Suppressor macrophage treated with lipopolysaccharide for 1 hour (primary cell): ENCODE data around the gene MARS1.
A peak's percentile ranks its signal among the peaks of the same experiment; 100 is the strongest.

Experiments
- DNase-seq, 3 donors: peaks; one replicate each; pipeline ENCODE4 v3.0.0-alpha.2; 2020 to 2022

MARS1 gene

DNA sequence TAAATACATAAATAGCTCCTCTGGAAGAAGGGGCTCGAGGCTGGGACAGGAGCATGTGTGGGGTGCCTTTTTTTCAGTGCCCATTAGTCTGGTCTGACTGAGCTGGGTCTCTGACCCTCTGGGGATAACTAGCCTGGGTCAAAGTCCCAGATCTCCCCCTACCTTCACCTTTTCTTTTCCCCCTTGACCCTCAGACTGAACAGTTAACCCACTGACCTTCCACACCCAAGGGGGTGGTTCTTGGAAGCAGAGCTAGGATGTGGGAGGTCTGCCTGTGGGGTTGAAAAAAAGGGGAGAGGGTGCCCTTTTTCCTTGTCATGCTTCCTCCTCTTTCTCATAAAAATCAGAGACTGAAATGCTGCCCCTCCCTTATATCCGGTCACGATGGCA lies 29.2 kb upstream of the MARS1 start:
- no peak for DNase-seq

DNA sequence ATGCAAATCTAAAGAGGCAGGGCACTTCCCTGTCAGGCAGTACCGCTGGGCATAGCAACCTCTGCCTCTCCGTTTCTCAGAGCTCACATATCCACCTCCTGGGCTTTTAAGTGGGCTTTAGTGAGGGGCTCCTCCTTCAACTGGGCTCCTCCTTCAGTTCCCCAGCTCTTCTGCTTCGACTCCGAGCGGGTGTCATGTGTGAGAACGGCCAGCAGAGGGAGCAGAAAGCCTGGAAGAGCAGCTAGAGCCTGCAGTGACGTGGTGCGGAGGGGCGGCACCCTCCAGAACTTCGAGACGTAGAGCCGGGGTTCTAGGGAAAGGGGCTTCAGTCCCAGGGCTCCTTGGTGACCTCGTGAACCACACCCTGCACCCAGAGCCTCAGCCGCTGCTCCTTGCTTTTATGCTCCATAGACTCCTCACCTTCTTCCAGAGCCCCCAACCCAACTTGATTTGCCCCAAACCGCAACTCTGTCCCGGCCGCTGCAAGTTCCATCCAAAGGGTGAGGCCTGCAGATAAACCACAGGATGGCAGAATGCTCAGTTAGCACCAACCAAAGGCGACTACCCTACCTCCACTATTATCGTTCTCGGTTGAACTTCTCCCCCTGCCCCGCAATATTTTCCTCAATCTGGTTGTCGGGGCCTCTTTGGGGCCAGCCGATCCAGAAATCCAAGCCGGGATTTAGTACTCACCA lies 28.7 kb upstream of the MARS1 start:
- DNase-seq: peak; percentile 96 to 97 (median 96)

DNA sequence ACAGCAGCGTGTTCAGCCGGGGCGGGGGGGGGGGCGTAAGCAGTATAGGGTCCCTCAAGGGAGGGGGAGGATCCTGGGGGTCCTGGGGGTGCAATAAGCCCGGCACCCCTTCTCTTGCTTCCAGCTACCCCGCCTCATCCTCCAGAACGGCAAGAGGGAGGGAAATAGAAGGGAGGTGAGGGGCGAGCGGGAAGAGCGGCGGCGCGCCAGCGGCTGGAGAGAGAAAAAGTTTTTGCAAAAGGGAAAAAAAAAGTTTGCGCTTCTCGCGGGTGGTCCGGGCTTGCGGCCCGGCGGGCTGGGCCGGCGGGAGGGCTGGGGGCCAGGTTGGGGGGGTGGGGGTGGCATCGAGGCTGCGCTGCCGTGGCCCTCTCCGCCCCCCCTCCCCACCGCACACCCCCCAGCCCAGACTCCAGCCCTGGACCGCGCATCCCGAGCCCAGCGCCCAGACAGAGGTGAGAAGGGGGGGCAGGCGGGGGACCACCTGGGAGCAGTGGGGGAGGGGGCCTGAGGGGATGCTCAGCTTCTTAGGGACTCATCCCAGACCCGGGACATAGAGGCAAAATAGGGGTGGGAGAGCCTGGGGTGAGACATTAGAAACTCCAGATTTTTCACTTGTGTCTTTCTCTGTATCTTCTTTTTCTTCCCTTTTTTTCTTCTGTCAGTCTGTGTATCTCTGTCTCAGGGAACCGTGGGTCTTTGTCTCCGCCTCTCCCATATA lies 28.0 kb upstream of the MARS1 start, which contains the start of gene GLI1:
Gene GLI1 (plus strand): TSS at position 36 of the 718 bp plus-strand sequence. CDS start 3,907 bp downstream, outside the sequence.
- DNase-seq: no peak

DNA sequence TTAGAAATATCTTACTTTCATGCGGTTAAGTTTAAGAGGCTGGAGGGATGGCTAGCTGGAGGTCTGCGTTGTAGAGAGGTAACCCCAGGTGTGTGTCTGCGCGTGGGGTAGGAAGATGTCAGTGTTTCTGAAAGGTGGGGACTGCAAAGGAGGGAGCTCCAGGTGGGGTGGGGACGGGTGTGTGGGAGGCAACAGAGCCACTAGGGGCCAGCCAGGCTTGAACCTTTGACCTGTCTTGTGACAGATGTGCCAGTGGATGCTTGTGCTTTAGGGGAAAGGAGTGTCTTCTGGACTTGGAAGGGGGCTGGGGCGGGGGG lies 27.4 kb upstream of the MARS1 start:
- DNase-seq: no peak

DNA sequence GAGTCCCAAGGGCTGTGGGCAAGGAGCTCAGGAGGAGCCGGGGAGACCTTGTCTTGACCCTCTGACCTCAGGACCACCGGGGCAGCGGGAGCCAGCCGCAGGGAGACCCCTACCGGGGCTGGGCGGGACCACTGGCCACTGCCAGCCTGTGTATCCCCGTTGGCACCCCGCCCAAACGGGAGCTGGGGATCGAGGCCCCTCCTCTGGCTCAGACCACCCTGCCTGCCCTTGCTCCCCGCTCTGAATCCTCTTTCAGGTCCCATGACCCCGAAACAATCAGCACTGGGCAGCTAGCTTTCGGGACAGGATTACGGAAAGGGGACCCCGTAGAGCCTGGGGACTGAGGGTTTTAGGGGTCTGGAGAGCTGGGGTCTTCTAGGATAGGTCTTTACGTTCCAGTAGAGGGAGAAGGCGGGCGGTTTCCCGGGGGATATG lies 27.0 kb upstream of the MARS1 start:
- DNase-seq: no peak

DNA sequence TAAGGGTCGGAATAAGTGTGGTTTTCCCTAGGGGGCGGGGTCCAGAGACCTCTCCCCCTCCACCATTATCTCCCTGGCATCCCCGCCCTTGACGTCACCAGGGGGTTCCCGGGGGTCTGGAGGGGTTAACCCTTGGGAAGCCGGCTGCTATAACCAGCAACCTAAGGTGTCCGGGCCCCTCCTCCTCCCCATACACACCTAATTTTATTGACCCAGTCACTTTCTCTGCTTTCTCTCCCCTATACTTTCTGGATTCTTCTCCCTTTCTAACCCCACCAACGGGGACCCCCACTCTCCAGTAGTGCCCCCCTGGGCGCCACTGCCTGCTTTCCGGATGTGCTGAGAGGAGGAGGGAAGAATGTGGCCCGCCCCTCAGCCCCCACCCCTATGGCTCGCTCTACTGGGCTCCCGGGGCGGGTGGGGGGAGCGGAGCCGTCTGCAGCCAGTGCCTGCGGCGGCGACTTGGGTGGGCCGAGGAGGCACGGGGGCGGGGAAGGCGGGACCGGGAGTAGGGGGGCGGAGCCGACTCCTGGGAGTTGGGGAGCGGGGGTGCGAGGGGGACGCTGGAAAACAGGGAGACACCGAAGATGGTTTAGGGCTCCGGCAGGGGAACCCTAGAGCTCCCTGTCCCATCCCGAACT lies 26.5 kb upstream of the MARS1 start:
- peak; percentile 28 to 62 (median 34) for DNase-seq

DNA sequence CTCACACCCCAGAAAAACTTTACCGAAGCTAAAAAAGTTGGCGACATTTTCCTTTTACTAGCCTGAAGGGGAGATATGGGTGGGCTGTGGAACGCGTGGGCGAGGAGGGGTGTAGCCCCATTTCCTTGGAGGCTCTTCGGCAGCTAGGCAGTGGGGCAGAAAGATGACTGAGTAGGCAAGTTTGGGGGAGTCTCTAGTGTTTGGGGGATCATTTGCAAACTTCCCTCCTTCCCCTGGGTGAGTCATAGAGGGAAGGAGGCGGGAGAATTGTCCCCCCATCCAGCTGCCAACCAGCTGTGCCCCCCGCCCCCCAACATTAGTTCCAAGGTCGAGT lies 26.0 kb upstream of the MARS1 start:
- DNase-seq: peak; percentile 22 to 26 (median 26)

DNA sequence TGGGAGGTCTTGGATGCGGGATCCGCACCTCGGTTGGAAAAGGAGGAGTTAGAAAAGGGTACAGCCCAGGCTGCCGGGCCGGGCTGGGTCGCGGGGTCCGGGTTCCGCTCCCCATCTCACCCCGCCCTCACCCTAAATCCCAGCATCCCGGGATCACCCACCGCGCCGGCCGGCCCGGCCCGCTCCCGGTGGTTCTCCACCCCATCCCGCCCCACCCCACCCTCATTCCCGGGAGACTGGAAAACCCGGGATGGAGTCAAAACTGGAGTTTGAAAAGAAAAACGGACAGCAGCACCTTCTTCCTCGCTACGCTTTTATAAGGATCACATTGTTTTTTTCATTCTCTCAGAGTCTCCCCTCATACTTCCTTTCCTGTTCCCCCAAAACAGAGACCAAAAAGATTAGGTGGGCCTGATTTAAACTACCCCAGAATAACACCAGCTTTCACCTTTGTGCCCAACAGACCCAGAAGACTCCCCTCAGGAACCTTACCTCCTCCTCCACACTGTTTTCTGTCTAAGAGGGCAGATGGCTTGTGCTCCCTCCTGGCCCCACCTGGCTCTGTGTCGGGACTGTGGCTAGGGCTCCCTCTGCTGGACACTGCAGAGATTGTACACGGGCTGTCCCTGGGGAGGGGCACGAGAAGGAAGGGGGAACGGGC lies 25.5 kb upstream of the MARS1 start:
- peak; percentile 83 to 90 (median 86) for DNase-seq

DNA sequence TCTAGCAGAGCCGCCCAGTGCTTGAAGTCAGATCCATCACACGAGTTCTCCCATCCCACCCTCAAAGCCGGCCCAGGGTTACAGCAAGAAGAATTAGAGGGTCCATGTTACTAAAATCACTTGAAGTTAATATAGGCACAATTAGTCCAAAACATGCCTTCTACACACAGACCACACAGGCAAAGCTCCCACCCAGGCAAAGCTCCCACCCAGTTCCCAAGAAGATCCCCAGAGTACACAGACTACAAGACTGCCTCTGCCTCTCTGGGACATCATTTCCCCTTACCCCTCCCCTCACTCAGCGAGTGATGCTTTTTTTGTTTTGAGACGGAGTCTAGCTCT lies 25.0 kb upstream of the MARS1 start:
- no peak for DNase-seq

DNA sequence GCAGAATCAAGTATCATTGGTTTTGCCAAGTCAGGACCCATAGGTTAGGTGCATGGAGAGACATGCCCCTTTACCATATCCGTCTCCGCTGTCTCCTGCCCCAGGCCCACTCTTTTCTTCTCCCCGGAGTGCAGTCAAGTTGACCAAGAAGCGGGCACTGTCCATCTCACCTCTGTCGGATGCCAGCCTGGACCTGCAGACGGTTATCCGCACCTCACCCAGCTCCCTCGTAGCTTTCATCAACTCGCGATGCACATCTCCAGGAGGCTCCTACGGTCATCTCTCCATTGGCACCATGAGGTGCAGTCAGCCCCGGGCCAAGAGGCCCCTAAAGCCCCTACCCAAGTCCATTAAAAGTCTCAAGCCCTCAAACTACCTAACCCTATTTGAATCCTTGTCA lies 23.3 kb upstream of the MARS1 start:
- DNase-seq: no peak

DNA sequence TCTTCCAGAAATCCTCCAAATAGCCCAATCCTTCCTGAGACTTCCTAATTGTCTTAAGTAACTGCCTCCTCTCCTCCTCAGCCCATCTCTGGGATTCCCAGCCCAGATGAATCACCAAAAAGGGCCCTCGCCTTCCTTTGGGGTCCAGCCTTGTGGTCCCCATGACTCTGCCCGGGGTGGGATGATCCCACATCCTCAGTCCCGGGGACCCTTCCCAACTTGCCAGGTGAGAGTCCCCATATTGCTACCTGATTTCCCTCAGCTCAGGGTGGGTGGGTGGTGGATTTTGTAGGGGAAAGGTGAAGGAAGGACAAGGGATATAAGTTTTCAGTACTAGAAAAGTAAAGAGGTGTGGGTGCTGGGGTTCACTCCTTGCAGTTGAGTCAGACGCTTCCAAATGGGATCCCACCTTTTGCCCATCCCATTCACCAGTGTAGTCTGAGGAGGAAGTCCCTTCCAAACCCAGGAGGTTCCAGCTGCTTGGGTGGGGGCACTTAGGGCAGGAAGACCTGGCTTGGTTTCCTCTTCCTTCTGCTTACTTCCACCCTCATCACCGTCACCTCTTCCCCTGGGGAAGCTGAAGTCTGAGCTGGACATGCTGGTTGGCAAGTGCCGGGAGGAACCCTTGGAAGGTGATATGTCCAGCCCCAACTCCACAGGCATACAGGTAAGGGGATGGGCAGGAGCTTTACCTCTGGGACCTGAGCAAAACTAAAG lies 22.7 kb upstream of the MARS1 start:
- DNase-seq: no peak

DNA sequence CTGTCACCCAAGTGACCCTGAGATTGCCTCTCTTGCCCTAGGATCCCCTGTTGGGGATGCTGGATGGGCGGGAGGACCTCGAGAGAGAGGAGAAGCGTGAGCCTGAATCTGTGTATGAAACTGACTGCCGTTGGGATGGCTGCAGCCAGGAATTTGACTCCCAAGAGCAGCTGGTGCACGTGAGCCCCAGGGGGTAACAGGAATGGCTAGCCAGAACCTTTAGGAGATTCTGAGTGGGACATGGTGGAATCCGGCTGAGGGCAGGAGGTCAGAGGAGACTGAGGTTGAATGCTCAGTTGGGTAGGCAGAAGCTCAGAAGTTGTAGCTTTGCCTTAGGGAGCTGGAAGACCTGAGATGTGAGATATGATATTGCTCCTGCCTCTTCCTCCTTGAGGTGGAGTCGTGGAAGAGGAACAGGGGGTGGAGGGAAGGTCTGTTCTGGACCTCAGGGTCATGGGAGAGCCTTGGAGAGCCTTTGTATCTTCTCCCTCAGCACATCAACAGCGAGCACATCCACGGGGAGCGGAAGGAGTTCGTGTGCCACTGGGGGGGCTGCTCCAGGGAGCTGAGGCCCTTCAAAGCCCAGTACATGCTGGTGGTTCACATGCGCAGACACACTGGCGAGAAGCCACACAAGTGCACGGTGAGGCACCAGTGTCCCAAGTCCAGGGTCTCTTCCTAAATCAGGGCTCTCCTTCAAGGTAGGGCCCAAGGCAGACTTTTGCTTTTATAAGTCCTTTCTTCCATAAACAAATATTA lies 21.9 kb upstream of the MARS1 start:
- no peak for DNase-seq

DNA sequence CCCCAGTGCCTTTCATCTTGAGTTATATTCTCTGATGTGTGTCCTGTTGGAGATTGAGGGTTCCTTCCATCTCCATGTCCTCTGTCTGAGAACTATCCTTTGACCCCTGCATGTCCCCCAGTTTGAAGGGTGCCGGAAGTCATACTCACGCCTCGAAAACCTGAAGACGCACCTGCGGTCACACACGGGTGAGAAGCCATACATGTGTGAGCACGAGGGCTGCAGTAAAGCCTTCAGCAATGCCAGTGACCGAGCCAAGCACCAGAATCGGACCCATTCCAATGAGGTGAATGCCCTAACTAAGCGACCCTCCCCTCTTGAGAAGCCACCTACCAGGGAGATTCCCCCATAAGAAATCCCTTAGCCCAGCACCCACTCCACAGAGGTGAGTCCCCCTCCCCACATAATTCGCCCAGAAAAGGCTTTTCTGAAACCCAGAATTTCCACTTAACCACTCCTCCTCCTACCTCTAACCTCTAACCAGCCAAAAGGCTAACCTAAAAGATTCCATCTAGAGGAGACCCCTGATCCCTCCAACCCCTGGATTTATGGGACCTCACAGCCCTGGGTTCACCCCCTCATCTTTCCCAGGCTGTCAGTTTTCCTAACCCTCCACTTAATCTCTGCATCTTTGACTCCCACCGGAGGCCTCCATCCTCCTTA lies 20.5 kb upstream of the MARS1 start:
- no peak for DNase-seq

DNA sequence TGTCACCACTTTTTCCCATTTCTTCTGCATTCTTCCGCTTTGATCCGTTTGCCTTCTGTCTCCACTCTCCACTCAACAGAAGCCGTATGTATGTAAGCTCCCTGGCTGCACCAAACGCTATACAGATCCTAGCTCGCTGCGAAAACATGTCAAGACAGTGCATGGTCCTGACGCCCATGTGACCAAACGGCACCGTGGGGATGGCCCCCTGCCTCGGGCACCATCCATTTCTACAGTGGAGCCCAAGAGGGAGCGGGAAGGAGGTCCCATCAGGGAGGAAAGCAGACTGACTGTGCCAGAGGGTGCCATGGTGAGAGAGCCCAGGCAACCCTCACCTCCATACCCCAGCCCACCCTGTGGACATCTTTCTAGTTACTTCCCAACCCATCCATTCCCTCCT lies 20.0 kb upstream of the MARS1 start:
- DNase-seq: no peak

DNA sequence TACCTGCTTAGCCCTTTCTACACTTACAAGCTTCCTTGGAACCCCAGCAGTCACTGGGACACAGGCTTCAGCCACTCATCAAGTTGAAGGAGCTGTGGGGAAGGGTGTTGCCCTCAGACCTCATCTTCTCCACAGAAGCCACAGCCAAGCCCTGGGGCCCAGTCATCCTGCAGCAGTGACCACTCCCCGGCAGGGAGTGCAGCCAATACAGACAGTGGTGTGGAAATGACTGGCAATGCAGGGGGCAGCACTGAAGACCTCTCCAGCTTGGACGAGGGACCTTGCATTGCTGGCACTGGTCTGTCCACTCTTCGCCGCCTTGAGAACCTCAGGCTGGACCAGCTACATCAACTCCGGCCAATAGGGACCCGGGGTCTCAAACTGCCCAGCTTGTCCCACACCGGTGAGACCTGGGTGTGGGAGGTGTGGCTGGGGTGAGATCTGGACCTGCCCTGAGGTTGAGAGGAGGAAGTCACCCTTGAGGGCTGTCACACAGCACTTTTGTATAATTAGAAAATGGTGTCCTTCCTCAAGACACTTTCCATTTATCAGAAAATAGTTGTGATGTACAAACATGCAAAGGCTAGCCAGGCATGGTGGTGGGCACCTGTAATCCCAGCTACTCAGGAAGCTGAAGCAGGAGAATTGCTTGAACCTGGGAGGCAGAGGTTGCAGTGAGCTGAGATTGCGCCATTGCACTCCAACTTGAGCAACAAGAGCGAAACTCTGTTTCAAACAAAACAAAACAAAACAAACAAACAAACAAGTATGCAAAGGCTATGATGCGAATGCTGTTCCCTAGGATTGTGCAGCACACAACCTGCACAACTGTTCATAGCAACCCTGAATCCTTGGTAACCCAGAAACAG lies 18.3 kb upstream of the MARS1 start:
- no peak for DNase-seq

DNA sequence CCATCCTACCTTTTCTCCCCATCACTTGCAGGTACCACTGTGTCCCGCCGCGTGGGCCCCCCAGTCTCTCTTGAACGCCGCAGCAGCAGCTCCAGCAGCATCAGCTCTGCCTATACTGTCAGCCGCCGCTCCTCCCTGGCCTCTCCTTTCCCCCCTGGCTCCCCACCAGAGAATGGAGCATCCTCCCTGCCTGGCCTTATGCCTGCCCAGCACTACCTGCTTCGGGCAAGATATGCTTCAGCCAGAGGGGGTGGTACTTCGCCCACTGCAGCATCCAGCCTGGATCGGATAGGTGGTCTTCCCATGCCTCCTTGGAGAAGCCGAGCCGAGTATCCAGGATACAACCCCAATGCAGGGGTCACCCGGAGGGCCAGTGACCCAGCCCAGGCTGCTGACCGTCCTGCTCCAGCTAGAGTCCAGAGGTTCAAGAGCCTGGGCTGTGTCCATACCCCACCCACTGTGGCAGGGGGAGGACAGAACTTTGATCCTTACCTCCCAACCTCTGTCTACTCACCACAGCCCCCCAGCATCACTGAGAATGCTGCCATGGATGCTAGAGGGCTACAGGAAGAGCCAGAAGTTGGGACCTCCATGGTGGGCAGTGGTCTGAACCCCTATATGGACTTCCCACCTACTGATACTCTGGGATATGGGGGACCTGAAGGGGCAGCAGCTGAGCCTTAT lies 17.4 kb upstream of the MARS1 start:
- DNase-seq: no peak

DNA sequence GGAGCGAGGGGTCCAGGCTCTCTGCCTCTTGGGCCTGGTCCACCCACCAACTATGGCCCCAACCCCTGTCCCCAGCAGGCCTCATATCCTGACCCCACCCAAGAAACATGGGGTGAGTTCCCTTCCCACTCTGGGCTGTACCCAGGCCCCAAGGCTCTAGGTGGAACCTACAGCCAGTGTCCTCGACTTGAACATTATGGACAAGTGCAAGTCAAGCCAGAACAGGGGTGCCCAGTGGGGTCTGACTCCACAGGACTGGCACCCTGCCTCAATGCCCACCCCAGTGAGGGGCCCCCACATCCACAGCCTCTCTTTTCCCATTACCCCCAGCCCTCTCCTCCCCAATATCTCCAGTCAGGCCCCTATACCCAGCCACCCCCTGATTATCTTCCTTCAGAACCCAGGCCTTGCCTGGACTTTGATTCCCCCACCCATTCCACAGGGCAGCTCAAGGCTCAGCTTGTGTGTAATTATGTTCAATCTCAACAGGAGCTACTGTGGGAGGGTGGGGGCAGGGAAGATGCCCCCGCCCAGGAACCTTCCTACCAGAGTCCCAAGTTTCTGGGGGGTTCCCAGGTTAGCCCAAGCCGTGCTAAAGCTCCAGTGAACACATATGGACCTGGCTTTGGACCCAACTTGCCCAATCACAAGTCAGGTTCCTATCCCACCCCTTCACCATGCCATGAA lies 16.8 kb upstream of the MARS1 start:
- no peak for DNase-seq

DNA sequence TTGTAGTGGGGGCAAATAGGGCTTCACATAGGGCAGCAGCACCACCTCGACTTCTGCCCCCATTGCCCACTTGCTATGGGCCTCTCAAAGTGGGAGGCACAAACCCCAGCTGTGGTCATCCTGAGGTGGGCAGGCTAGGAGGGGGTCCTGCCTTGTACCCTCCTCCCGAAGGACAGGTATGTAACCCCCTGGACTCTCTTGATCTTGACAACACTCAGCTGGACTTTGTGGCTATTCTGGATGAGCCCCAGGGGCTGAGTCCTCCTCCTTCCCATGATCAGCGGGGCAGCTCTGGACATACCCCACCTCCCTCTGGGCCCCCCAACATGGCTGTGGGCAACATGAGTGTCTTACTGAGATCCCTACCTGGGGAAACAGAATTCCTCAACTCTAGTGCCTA lies 16.2 kb upstream of the MARS1 start:
- DNase-seq: no peak

DNA sequence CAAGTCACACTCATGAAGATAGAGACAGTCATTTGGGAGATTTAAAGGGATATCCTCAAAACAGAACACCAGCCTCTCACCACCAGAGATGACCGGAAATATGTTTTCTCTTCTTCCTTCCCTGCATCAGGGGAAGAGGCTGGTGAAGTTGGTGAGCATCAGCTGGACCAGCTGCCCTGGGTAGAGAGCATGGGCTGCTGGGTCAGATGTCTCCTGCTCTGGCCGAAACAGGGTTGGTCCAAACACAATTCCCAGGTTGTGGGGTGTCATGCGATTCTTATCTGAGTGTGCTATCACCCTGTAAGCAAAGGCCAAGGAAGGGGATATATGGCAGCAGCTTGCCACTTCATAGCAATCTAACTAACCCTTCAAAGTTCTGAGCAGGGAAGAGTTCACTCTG lies 15.5 kb upstream of the MARS1 start:
- DNase-seq: no peak

DNA sequence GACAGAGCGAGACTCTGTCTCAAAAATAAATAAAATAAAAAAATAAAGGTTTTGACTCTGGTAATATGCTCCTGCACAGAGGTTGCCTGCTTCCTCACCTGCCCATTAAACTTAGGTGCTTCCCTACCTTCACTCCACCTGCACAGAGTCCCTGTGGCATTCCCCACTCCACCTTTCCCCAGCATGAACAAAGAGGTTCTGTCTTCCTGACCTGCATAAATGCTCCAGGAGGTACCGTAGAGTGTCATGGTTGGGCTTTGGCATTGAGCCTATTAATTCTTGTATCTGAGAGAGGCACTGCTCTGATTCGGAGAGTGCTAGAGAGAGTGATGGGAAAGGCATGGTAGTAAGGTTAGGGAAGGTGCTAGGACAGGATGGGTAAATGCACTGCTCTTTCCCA lies 14.5 kb upstream of the MARS1 start:
- no peak for DNase-seq
